SKM-1 (cell line): ENCODE data around the gene TIMM22.
"Not testable (repeated sequence)": the region's sequence is repeated elsewhere in the genome, so short reads cannot be mapped to it uniquely, and the experiment has no call there.

Source experiments
- DNase-seq: peaks from one replicate; lab custom pipeline; 2025; ENCODE audit not compliant: unreplicated experiment; lab: John Stamatoyannopoulos, UW

Gene TIMM22

GRCh38 chr17:1038459-1039122 is 41.7 kb downstream of the TIMM22 start:
- no peak for DNase-seq

GRCh38 chr17:1039123-1039507 is 42.2 kb downstream of the TIMM22 start:
- no peak for DNase-seq

GRCh38 chr17:1039511-1040215 is 42.7 kb downstream of the TIMM22 start:
- no peak for DNase-seq

DNA sequence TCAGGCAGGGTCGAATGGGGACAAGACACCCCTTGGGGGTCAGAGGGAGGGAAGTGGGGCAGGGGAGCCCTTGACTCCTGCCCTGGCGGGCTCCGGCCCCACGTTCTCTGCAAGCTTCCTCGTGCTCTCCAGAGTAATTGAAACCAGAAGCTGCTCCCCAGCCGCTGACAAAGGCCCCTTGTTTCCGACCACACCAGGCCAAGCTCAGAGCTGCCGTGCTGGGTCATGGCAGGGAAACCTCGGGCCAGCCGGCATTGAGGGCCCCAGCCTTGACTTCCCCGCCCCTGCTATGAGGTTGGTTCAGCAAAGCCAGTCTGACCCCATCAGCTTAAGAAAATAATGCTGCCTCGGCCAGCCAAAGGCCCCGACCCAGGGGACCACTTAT is 43.3 kb downstream of the TIMM22 start:
- DNase-seq, result no peak

DNA sequence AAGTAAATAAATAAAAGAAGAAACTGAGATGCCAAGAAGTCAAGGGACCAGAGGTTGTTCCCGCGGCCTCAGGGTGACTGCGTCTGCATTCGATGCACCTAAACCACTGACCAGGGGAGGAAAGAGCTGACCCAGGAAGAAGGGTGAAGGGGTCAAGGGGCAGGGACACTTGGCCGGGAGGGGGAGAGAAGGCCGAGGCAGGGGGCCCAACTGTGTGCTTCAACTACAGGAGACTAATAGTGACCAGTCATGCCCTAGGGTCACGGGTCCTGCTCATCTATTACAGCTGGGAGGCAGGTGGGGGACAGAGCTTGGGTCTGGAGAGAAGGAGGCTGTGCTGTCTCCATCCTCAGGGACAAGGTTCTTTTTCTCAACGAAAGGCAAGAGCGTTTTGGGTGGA is 44.8 kb downstream of the TIMM22 start:
- no peak for DNase-seq

- no peak for DNase-seq
Observed at GRCh38 chr17:1042486-1042885, 45.6 kb downstream of the TIMM22 start.

DNA sequence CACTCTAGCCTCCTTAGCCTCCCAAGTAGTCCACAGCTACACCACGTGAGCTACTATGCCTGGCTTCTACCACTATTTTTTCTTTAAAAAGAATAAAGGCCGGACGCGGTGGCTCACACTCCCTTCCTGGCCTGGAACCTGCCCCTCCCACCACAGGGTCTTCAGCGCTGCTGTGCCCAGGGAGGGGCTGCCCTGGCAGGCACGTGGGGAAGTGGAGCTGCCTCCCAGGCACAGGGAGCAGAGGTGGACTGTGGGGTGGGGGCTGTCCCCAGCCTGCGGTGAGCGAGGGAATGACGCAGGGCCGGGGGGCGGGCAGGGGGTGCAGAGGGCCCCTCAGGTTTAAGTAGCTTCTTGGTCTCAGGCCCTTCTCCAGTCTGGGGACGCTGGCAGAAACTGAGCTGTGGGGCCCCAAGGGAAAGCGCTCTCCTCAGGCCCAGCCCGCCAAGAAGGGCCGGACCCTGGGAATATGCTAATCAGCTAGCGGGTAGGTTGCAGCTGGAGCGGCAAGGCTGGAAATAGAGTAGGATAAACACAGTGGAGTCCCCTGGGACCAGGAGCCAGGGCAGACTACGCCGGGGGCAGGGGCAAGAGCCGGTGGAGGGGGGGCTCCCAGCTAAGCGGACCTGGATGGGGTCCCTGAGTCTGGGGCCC is 46.8 kb downstream of the TIMM22 start:
- no peak for DNase-seq

GRCh38 chr17:1044387-1045009 is 47.6 kb downstream of the TIMM22 start:
- not testable (repeated sequence) for DNase-seq

DNA sequence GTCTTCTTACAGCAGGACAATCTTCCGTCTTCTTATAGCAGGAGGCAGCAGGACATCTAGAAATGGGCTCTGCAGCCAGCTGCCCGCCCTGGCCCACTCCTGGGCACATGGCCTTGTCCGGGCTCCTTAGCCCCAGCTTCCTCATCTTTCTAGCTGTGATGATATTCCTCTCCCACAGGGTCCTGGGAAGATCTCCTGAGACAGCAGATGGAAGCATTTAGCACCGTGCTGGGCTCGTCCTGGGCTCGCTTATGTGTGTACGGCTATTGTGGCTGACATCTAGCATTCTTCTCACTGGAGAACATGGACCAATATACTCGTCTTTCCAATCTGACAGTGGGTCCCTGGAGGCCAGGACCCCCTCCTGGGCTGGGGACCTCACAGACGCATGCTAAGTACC is 48.5 kb downstream of the TIMM22 start:
- DNase-seq, result no peak

GRCh38 chr17:1047177-1047878 is 50.4 kb downstream of the TIMM22 start:
- DNase-seq, result no peak

DNA sequence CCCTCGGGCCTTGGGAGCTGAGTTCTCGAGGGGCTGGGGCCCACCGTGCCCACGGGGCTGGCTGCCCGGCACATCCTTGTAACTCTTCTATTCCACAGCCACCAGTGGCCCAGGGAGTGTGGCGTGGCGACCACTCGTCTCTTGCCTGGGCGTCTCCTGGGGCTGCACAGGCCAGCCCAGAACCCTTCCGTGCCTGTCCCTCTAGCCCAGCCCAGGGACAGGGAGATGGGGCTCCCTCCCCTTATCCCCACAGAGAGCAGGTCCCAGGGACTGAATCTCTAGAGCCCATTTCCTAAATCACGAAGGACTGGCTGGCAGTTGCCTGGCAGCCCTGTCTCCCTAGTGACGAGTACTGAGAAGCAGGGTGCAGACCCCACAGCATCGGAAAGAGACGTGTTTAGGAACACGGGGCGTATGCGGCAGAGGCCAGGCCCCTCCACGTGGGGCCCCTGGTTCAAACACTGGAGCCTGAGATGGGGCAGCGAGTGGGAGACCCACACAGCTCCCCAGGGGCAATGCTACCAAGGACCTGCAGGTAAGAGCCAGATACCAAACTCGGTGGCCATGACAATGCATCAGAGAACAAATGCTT is 51.0 kb downstream of the TIMM22 start:
- DNase-seq, result no peak

DNA sequence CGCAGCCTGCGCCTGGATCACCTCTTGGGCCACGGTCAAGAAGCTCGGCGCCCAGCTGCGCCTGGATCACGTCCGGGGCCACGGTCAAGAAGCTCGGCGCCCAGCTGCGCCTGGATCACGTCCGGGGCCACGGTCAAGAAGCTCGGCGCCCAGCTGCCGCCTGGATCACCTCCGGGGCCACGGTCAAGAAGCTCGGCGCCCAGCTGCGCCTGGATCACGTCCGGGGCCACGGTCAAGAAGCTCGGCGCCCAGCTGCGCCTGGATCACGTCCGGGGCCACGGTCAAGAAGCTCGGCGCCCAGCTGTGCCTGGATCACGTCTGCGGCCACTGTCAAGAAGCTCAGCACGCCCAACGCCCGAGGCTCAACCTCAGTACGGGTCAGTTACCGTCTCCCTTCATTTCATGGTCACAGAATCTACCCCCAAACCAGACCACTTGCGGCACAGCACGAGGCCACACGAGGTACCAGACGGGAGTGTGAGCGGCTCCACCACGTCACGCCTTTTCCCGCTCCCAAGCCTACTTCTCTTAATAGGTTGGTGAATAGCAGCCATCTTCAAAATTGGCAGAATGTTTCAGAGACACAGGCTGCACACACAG is 51.7 kb downstream of the TIMM22 start:
- not testable (repeated sequence) for DNase-seq

DNA sequence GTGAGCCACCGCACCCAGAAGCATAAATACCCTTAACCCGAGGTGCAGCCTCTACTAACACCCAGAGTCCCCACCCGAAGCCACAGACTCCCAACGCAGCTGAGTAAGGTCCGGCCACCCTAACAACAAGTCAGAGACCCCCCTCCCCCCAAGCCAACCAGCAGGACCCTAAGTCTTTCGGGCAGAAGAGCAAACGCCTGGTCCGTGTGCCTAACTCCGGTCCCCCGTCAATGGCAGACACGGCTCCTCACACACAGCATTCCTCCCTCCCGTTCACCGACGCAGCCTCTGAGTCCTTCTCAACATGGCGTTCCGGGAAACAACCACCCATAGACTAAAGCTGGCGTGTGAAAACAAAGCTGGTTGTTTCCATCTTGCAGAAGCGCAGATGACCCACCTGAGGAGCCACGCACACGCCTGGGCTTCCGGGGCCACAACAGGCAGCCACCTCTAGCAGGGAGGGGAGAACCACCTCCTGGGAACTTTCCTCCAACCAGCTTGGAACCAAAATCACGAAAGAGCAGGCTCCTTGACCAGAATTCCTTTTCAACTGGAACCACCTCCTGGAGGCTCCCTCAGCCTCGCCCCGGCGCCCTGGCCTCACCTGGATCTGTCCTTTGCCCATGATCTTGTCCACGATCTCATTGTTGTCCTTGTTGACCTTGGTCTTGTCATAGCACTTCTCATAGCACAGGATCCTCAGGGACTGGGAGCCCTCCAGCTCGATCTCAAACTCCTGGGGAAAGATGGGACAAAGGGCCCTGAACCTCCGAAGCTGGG is 52.7 kb downstream of the TIMM22 start:
- no peak for DNase-seq

- DNase-seq, result no peak
Observed at GRCh38 chr17:1050246-1050995, 53.5 kb downstream of the TIMM22 start.

DNA sequence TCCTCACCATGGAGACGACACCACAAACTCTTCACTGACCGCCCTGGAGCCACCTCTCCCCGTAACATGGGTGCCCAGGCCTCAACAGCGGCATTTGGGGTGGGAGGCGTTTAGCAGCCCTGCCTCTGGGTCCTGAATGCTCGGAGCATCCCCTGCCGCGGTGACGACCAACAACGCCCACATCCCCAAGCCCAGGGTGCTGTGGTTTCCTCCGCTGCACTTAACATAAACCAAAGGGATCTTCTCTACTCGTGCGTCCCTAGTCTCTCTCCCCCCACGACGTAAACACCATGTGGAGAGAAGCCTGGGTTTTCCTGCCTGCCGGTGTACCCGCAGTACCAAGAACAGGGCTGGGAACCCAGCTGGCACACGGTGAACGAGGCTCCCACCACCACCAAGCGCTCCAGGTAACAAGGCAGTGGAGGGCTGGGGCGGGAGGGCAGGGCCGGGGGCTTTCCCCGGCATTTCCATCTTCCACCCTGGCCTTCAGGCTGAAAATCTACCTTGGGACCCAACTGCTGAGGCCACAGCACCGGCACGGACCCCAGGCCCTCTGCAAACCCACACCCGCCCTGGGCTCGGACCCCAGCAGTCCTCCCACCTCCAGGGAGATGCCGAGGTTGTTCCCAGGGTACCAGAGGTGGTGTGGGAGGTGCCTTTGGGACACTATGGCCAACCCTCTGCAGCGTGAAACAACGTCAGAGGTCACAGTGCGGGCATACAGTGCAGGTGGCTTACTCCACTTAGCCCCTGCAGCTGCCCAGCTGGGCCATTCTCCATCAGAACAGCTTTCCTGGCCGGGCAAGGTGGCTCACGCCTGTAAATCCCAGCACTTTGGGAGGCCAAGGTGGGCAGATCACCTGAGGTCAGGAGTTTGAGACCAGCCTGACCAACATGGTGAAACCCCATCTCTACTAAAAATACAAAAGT is 54.3 kb downstream of the TIMM22 start:
- DNase-seq, result no peak
